Measurements from ENCODE around the gene NPAS3.

GRCh38 chr14:32900547-32900946, 38.1 kb upstream of the NPAS3 start:
- TF ChIP-seq EZH2phosphoT487 (IDR thresholded peaks at IDR 0.05; ENCODE audit: low read depth) = no peak
- TF ChIP-seq CTCF (IDR thresholded peaks at IDR 0.05; ENCODE audit: low read depth, low read length) = no peak

Measured in OCI-LY3 (cell line).